ENCODE results near the gene VPS13D. TPM values are rescaled to one million over a fixed set of nuclear protein-coding genes. Genes with fewer than 3 reads are reported as not detected.

Gene VPS13D
- total and polyA plus RNA-seq, 10 donors = 10.1 to 108 (median 86.3) TPM

GRCh38 chr1:12460911-12461621 lies 231.2 kb downstream of the VPS13D start:
- no peaks in the 10 kb centered on the region for H3K27me3 ChIP-seq (replicated peaks in 1 of 7)
- H3K4me3 ChIP-seq = no peak overlapping the region
- intact Hi-C loops (cut with DNase I; ENCODE audit: low total_unique reads) = no loop called here
- peaks cover 0 to 100% (median 42%) of the 10 kb centered on the region in 6 donors for H3K36me3 ChIP-seq
- TF ChIP-seq CTCF (IDR thresholded peaks at IDR 0.05 in 8 of 11, conservative IDR thresholded peaks at IDR 0.05 in 3 of 11) (no peak), POLR2A (IDR thresholded peaks at IDR 0.05) (no peak), POLR2AphosphoS5 (IDR thresholded peaks at IDR 0.05) (no peak)
- 77 to 88% (median 85%) methylated on average over 6 of the region's 6 CpGs for whole genome bisulfite sequencing, 5 donors
- H3K27ac ChIP-seq = peak overlapping the region in 6 of 8 donors; percentile 6 to 36 (median 18)
- H3K4me1 ChIP-seq = peaks cover 0 to 28% (median 3%) of the 10 kb centered on the region in 6 donors
- no peaks in the 10 kb centered on the region for H3K9me3 ChIP-seq
- no peak for DNase-seq

- 84 to 93% (median 86%) methylated on average over 2 of the region's 2 CpGs for whole genome bisulfite sequencing, 5 donors
- no peaks in the 10 kb centered on the region for H3K9me3 ChIP-seq
- H3K36me3 ChIP-seq = peaks cover 0 to 100% (median 37%) of the 10 kb centered on the region in 6 donors
- H3K27ac ChIP-seq = peak overlapping the region in 3 of 8 donors; percentile 6 to 36 (median 19)
- no peak overlapping the region for H3K4me3 ChIP-seq
- TF ChIP-seq CTCF (IDR thresholded peaks at IDR 0.05 in 8 of 11, conservative IDR thresholded peaks at IDR 0.05 in 3 of 11) (no peak), POLR2A (IDR thresholded peaks at IDR 0.05) (no peak), POLR2AphosphoS5 (IDR thresholded peaks at IDR 0.05) (no peak)
- no peaks in the 10 kb centered on the region for H3K27me3 ChIP-seq (replicated peaks in 1 of 7)
- DNase-seq = no peak
- peaks cover 0 to 22% (median 3%) of the 10 kb centered on the region in 6 donors for H3K4me1 ChIP-seq
- intact Hi-C loops (cut with DNase I; ENCODE audit: low total_unique reads) = no loop called here
Observed at GRCh38 chr1:12461754-12462153, 231.9 kb downstream of the VPS13D start.

- H3K27ac ChIP-seq = peak overlapping the region in 1 of 8 donors; percentile 5
- no peaks in the 10 kb centered on the region for H3K9me3 ChIP-seq
- WGBS, 5 donors = 86 to 96% (median 95%) methylated on average over 4 of the region's 4 CpGs
- DNase-seq = no peak
- no peaks in the 10 kb centered on the region for H3K27me3 ChIP-seq (replicated peaks in 1 of 7)
- H3K4me1 ChIP-seq = peaks cover 0 to 14% (median 2%) of the 10 kb centered on the region in 6 donors
- peaks cover 0 to 99% (median 34%) of the 10 kb centered on the region in 6 donors for H3K36me3 ChIP-seq
- intact Hi-C loops (cut with DNase I; ENCODE audit: low total_unique reads) = no loop called here
- TF ChIP-seq POLR2AphosphoS5 (IDR thresholded peaks at IDR 0.05) (no peak), POLR2A (IDR thresholded peaks at IDR 0.05) (no peak), CTCF (IDR thresholded peaks at IDR 0.05 in 8 of 11, conservative IDR thresholded peaks at IDR 0.05 in 3 of 11) (no peak)
- H3K4me3 ChIP-seq = no peak overlapping the region
Observed at GRCh38 chr1:12462586-12462985, 232.8 kb downstream of the VPS13D start.

- peaks cover 0 to 4% (median 0%) of the 10 kb centered on the region in 6 donors for H3K4me1 ChIP-seq
- TF ChIP-seq CTCF (IDR thresholded peaks at IDR 0.05 in 8 of 11, conservative IDR thresholded peaks at IDR 0.05 in 3 of 11) (no peak), POLR2A (IDR thresholded peaks at IDR 0.05) (no peak), POLR2AphosphoS5 (IDR thresholded peaks at IDR 0.05) (no peak)
- H3K36me3 ChIP-seq = peaks cover 0 to 93% (median 33%) of the 10 kb centered on the region in 6 donors
- H3K4me3 ChIP-seq = no peak overlapping the region
- intact Hi-C loops (cut with DNase I; ENCODE audit: low total_unique reads) = no loop called here
- no peaks in the 10 kb centered on the region for H3K27me3 ChIP-seq (replicated peaks in 1 of 7)
- H3K27ac ChIP-seq = no peak overlapping the region
- no peak for DNase-seq
- no peaks in the 10 kb centered on the region for H3K9me3 ChIP-seq
- WGBS, 5 donors = 85 to 97% (median 92%) methylated on average over 3 of the region's 3 CpGs
Observed at GRCh38 chr1:12464045-12464461, 234.2 kb downstream of the VPS13D start.
